Astrocyte (in vitro differentiated cells and primary cell): ENCODE data around the gene ADGRB3.

ENCODE experiments used
- EZH2 ChIP-seq: IDR thresholded peaks from 2 replicates; pipeline ENCODE4 v1.6.1; 2012; ENCODE audit warnings: mild to moderate bottlenecking, low read length, inconsistent platforms; ENCODE audit not compliant: insufficient read depth
- TF ChIP-seq, protein P1 (sequence below): IDR thresholded peaks from 2 replicates; pipeline ENCODE4 v1.5.1; 2011; ENCODE audit warnings: low read depth, mild to moderate bottlenecking, inconsistent platforms, low read length, moderate library complexity; ENCODE audit not compliant: insufficient read depth

DNA sequence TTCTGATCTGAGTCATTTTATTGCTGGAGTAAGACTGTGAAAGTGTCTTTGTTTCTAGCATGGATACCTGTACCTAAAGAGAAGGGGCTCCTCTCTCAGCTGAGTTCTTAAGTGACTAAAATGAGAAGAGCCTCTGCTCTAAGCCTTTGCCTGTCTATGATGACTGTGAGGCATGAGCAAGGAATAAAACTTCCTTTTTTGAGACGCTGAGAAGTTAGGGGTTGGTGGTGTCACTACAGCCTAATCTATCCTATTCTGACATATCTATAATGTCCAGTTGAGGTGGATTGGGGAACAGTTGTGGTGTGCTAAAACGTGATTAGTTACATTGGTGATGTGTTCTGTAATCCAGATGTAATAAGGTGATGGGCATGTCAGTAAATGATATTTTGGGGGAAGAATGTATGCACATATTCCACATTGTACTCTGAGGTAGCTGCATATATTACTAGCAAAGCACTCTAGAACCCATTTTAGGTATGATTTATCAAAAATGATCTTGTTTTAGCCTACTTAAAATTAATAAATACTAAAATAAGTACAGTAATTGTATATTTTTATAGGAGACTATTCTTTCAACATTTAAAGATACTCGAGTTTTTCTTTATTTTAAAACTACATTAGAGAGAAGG lies 18.1 kb downstream of the ADGRB3 start:
- TF ChIP-seq, protein P1, sequence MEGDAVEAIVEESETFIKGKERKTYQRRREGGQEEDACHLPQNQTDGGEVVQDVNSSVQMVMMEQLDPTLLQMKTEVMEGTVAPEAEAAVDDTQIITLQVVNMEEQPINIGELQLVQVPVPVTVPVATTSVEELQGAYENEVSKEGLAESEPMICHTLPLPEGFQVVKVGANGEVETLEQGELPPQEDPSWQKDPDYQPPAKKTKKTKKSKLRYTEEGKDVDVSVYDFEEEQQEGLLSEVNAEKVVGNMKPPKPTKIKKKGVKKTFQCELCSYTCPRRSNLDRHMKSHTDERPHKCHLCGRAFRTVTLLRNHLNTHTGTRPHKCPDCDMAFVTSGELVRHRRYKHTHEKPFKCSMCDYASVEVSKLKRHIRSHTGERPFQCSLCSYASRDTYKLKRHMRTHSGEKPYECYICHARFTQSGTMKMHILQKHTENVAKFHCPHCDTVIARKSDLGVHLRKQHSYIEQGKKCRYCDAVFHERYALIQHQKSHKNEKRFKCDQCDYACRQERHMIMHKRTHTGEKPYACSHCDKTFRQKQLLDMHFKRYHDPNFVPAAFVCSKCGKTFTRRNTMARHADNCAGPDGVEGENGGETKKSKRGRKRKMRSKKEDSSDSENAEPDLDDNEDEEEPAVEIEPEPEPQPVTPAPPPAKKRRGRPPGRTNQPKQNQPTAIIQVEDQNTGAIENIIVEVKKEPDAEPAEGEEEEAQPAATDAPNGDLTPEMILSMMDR: no peak
- no peak for TF ChIP-seq EZH2
